Panc1 (cell line): ENCODE data around the gene ATP6V0B. TPM values are rescaled to one million over a fixed set of nuclear protein-coding genes. Genes with fewer than 3 reads are reported as not detected.

Experiments
- ATAC-seq: fragments of 200-7000 bp; cut with Tn5 transposase; 2 replicates; pipeline ENCODE4 v1.9.1; 2020; ENCODE audit warnings: mild to moderate bottlenecking, moderate library complexity
- BruUV-seq: library from RNA; stranded (reverse); fragments of 400-500 nt; replicated peaks from 2 replicates; lab custom pipeline; 2021; lab: Mats Ljungman, UMichigan
- CTCF ChIA-PET: fragments of 300-600 bp; sonication (Branson Sonifier 250); formaldehyde crosslinking; loops from one replicate; lab custom pipeline; 2022; ENCODE audit warnings: antibody characterized with exemption; lab: Charles Lee
- POLR2A ChIA-PET: fragments of 300-600 bp; sonication (Branson Sonifier 250); formaldehyde crosslinking; loops from one replicate; lab custom pipeline; 2022; ENCODE audit warnings: antibody characterized with exemption; lab: Charles Lee
- DNase-seq: peaks from one replicate; pipeline ENCODE4 v3.0.0-alpha.2; 2010; ENCODE audit warnings: low read depth, low spot score
- H3K27ac ChIP-seq: 2 replicates; pipeline ENCODE4 v1.5.1; 2011; ENCODE audit warnings: mild to moderate bottlenecking, low read length, inconsistent platforms
- H3K27me3 ChIP-seq: fragments of 200-500 bp; sonication (Bioruptor generic); 2 replicates; pipeline ENCODE4 v1.6.0; 2014; ENCODE audit warnings: low read length, inconsistent platforms; ENCODE audit not compliant: control insufficient read depth, insufficient read depth
- H3K36me3 ChIP-seq: fragments of 200-500 bp; sonication (Bioruptor generic); 2 replicates; pipeline ENCODE4 v1.5.1; 2014; ENCODE audit warnings: inconsistent platforms, mild to moderate bottlenecking, low read length, moderate library complexity; ENCODE audit not compliant: control insufficient read depth, insufficient read depth
- H3K4me1 ChIP-seq: 2 replicates; pipeline ENCODE4 v1.5.1; 2011; ENCODE audit warnings: inconsistent platforms, mild to moderate bottlenecking, low read length, moderate library complexity; ENCODE audit not compliant: control insufficient read depth, insufficient read depth
- H3K4me3 ChIP-seq, 2 experiments: 2 replicates each; pipeline ENCODE4 v1.5.1; 2011 to 2012; ENCODE audit warnings: low read depth in 2 of 2, low read length in 2 of 2, mild to moderate bottlenecking in 2 of 2, inconsistent platforms in 1 of 2, moderate library complexity in 1 of 2
- H3K9me3 ChIP-seq: fragments of 200-500 bp; sonication (Bioruptor generic); 2 replicates; pipeline ENCODE4 v1.5.1; 2014; ENCODE audit warnings: low read depth, mild to moderate bottlenecking, inconsistent platforms, low read length, moderate library complexity; ENCODE audit not compliant: control insufficient read depth, insufficient read depth
- CTCF ChIP-seq: fragments of 450-650 bp; IDR thresholded peaks from 2 replicates; pipeline ENCODE4 v1.5.1; 2017; ENCODE audit warnings: mild to moderate bottlenecking
- POLR2AphosphoS5 ChIP-seq: IDR thresholded peaks from 2 replicates; pipeline ENCODE4 v1.6.1; 2012; ENCODE audit warnings: mild to moderate bottlenecking, low read depth, low read length, moderate library complexity
- REST ChIP-seq, 2 experiments: IDR thresholded peaks; 2 replicates each; pipeline ENCODE4 v1.6.1; 2011 to 2012; ENCODE audit warnings: low read depth in 2 of 2, control low read depth in 1 of 2, low read length in 1 of 2, mild to moderate bottlenecking in 1 of 2, moderate library complexity in 1 of 2; ENCODE audit not compliant: insufficient read depth in 1 of 2
- SIN3A ChIP-seq: IDR thresholded peaks from 2 replicates; pipeline ENCODE4 v1.6.1; 2012; ENCODE audit warnings: low read depth, mild to moderate bottlenecking, low read length, moderate library complexity, borderline replicate concordance; ENCODE audit not compliant: insufficient read depth
- TCF7L2 ChIP-seq: IDR thresholded peaks from 2 replicates; pipeline ENCODE4 v1.6.1; 2011; ENCODE audit warnings: mild to moderate bottlenecking, low read depth, low read length, inconsistent platforms
- in situ Hi-C: cut with HindIII; loops from 2 replicates; pipeline ENCODE4 v1.10.0; 2016; ENCODE audit warnings: low sequenced_read_pairs, low pct_unique_long_range_greater_than_20kb
- intact Hi-C: fragments of 100-400 bp; cut with micrococcal nuclease; formaldehyde crosslinking; loops from one replicate; pipeline ENCODE4 v1.10.0; 2022; ENCODE audit not compliant: unreplicated experiment
- total RNA-seq: library from RNA; stranded (reverse); gene quantifications from one replicate; pipeline ENCODE4 v1.2.1, GENCODE V29; 2021; ENCODE audit not compliant: unreplicated experiment

Gene ATP6V0B
- total RNA-seq, 1 experiment from 2014 or later, result 134 TPM

DNA sequence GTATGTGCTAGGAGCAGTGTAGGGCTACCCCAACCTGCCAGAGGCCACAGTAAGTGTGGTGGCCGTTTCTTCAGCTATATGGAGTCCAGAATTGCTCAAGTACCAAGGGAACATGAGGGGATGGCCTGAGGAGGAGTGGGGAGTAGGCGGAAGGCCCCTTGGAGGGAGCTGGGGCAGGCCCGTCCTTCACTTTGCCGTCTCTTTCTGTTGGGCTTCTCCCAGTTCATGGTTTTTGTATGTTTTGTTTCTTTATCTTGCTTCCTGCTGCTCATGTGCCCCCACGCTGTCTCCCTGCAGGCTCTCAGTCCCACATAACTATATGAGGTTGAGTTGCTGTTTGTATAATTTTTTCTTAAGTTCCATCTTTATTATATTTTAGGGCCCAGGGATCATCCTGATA, 10.9 kb upstream of the ATP6V0B start:
- in situ Hi-C loops (no loop called here), intact Hi-C loops (no loop called here)
- DNase-seq (no peak), ATAC-seq (no peak)
- Histone ChIP-seq H3K4me3 (no peak overlapping the region), H3K9me3 (no peaks in the 10 kb centered on the region), H3K36me3 (peaks cover 3% of the 10 kb centered on the region), H3K27ac (no peak overlapping the region), H3K27me3 (no peaks in the 10 kb centered on the region), H3K4me1 (no peaks in the 10 kb centered on the region)
- BruUV-seq, result no TSS peak
- ChIA-PET CTCF (no interaction called here), POLR2A (no interaction called here)
- TF ChIP-seq TCF7L2 (no peak), POLR2AphosphoS5 (no peak), SIN3A (no peak), CTCF (no peak), REST (IDR thresholded peaks at IDR 0.05; ENCODE audit: insufficient read depth in 1 of 2, low read depth in 2 of 2, low read length in 1 of 2) (no peak)

- no peak for DNase-seq
- ChIA-PET POLR2A (no interaction called here), CTCF (no interaction called here)
- intact Hi-C loops, result no loop called here
- BruUV-seq, result no TSS peak
- no peaks in the 10 kb centered on the region for H3K9me3 ChIP-seq
- H3K27ac ChIP-seq, result no peak overlapping the region
- H3K4me1 ChIP-seq, result no peaks in the 10 kb centered on the region
- TF ChIP-seq REST (IDR thresholded peaks at IDR 0.05; ENCODE audit: insufficient read depth in 1 of 2, low read depth in 2 of 2, low read length in 1 of 2) (no peak), TCF7L2 (no peak), SIN3A (no peak), CTCF (no peak), POLR2AphosphoS5 (no peak)
- no peak for ATAC-seq
- no peaks in the 10 kb centered on the region for H3K27me3 ChIP-seq
- in situ Hi-C loops, result no loop called here
- peaks cover 4% of the 10 kb centered on the region; the same call in 1 of the 2 replicates for H3K36me3 ChIP-seq
- H3K4me3 ChIP-seq, result no peak overlapping the region
These were observed 9.4 kb upstream of the ATP6V0B start for GRCh38 chr1:43965316-43965715.
